Measurements from ENCODE around the gene SUPT6H.

GRCh38 chr17:28723159-28723835 lies 61.3 kb downstream of the SUPT6H start:
- TF ChIP-seq CHD4 (IDR thresholded peaks at IDR 0.05; ENCODE audit: borderline replicate concordance) (no peak), EHMT2 (IDR thresholded peaks at IDR 0.05; ENCODE audit: low read depth) (no peak), CTCF (IDR thresholded peaks at IDR 0.05) (no peak), POLR2A (IDR thresholded peaks at IDR 0.05; ENCODE audit: low read length) (no peak), HEYL (CRISPR knock-in tag; IDR thresholded peaks at IDR 0.05) (no peak), MAZ (IDR thresholded peaks at IDR 0.05; ENCODE audit: borderline replicate concordance, low read depth, low read length) (no peak), MAX (IDR thresholded peaks at IDR 0.05) (no peak), SMC3 (IDR thresholded peaks at IDR 0.05) (no peak)

Measured in A549 (cell line).